Gastrocnemius medialis (tissue), 4 donors: ENCODE results near the gene CHI3L1. TPM values are rescaled to one million over a fixed set of nuclear protein-coding genes. Genes with fewer than 3 reads are reported as not detected.
A peak's percentile ranks its signal among the peaks of the same experiment; 100 is the strongest.
"Not testable (repeated sequence)": the region's sequence is repeated elsewhere in the genome, so short reads cannot be mapped to it uniquely, and the experiment has no call there.

Experiments
- ATAC-seq, 2 donors: fragments of 150-250 bp; one replicate each; pipeline ENCODE4 v1.9.1; 2016
- DNase-seq, 2 donors: peaks; one replicate each; pipeline ENCODE4 v3.0.0-alpha.2; 2019
- H3K27ac ChIP-seq, 4 donors: fragments of 200-600 bp; sonication (generic); 1 replicate in 1 of 4; 2 replicates in 3 of 4; pipeline ENCODE4 v1.5.1; 2016 to 2018; ENCODE audit warnings: mild to moderate bottlenecking in 2 of 4, moderate library complexity in 1 of 4
- H3K27me3 ChIP-seq, 3 donors: fragments of 200-600 bp; sonication (generic) in 2 of 3; 1 replicate in 1 of 3; 2 replicates in 2 of 3; pipeline versions ENCODE4 v1.5.1 to v1.6.0; 2016 to 2019; ENCODE audit warnings: mild to moderate bottlenecking in 1 of 3, moderate library complexity in 1 of 3
- H3K36me3 ChIP-seq, 2 donors: fragments of 200-600 bp; sonication (generic) in 1 of 2; one replicate each; pipeline ENCODE4 v1.5.1; 2017 to 2018
- H3K4me1 ChIP-seq, 2 donors: fragments of 200-600 bp; sonication (generic) in 1 of 2; one replicate each; pipeline ENCODE4 v1.5.1; 2016 to 2017; ENCODE audit warnings: mild to moderate bottlenecking in 2 of 2
- H3K4me3 ChIP-seq, 4 donors: fragments of 200-600 bp; sonication (generic) in 3 of 4; 1 replicate in 1 of 4; 2 replicates in 3 of 4; pipeline ENCODE4 v1.5.1; 2016 to 2019; ENCODE audit warnings: mild to moderate bottlenecking in 2 of 4
- H3K9me3 ChIP-seq, 3 donors: fragments of 200-600 bp; sonication (generic) in 2 of 3; 1 replicate in 1 of 3; 2 replicates in 2 of 3; pipeline ENCODE4 v1.5.1; 2016 to 2019
- POLR2A ChIP-seq, 2 donors: fragments of 450-650 bp; IDR thresholded peaks; one replicate each; pipeline ENCODE4 v1.6.1; 2017; ENCODE audit warnings: antibody characterized with exemption in 2 of 2, mild to moderate bottlenecking in 2 of 2, moderate library complexity in 2 of 2
- in situ Hi-C, 4 donors: fragments of 200-750 bp; cut with MboI; loops; one replicate each; pipeline versions ENCODE4 v1.15.0 to v1.8.0; 2017; ENCODE audit warnings: low sequenced_read_pairs in 4 of 4
- intact Hi-C: fragments of 100-400 bp; cut with DNase I; formaldehyde crosslinking; loops from one replicate; pipeline ENCODE4 v1.15.1; 2023; ENCODE audit warnings: low total_unique reads
- total RNA-seq, 4 donors: library from RNA; depleted of rRNA; stranded (reverse); fragments of >200 nt; gene quantifications; one replicate each; pipeline versions ENCODE4 v1.1.0 to v1.2.3, GENCODE V29; 2016
- TF ChIP-seq, protein P1 (sequence below), 5 experiments: fragments of 450-650 bp in 3 of 5; fragments of 200-600 bp in 2 of 5; sonication (generic) in 2 of 5; IDR thresholded peaks in 4 of 5; conservative IDR thresholded peaks in 1 of 5; 1 replicate in 4 of 5; 2 replicates in 1 of 5; pipeline ENCODE4 v1.5.1; 2016 to 2019; ENCODE audit warnings: antibody characterized with exemption in 5 of 5, mild to moderate bottlenecking in 3 of 5, moderate library complexity in 3 of 5

The CHI3L1 gene
- total RNA-seq: 10 to 100 TPM in 2 of 4 donors, 1 to 10 TPM in 2; 4.0 to 19.7 (median 9.9) TPM

- peak within 1 kb of the TSS in 1 of 4 donors; percentile 22 for H3K27ac ChIP-seq
- in situ Hi-C loops: no loop called here
- peak in 1 of 2 donors; percentile 60 for TF ChIP-seq POLR2A (IDR thresholded peaks at IDR 0.05)
- TF ChIP-seq, protein P1, sequence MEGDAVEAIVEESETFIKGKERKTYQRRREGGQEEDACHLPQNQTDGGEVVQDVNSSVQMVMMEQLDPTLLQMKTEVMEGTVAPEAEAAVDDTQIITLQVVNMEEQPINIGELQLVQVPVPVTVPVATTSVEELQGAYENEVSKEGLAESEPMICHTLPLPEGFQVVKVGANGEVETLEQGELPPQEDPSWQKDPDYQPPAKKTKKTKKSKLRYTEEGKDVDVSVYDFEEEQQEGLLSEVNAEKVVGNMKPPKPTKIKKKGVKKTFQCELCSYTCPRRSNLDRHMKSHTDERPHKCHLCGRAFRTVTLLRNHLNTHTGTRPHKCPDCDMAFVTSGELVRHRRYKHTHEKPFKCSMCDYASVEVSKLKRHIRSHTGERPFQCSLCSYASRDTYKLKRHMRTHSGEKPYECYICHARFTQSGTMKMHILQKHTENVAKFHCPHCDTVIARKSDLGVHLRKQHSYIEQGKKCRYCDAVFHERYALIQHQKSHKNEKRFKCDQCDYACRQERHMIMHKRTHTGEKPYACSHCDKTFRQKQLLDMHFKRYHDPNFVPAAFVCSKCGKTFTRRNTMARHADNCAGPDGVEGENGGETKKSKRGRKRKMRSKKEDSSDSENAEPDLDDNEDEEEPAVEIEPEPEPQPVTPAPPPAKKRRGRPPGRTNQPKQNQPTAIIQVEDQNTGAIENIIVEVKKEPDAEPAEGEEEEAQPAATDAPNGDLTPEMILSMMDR (IDR thresholded peaks at IDR 0.05 in 4 of 5, conservative IDR thresholded peaks at IDR 0.05 in 1 of 5): no peak
- peak; percentile 44 to 75 for ATAC-seq
- intact Hi-C loops: no loop called here
- H3K4me1 ChIP-seq: peaks cover 8 to 12% of the 10 kb centered on the region in 2 donors
- H3K9me3 ChIP-seq: no peaks in the 10 kb centered on the region
- H3K36me3 ChIP-seq: no peaks in the 10 kb centered on the region
- H3K4me3 ChIP-seq: no peak within 1 kb of the TSS
- no peak for DNase-seq
- H3K27me3 ChIP-seq: no peaks in the 10 kb centered on the region
These were observed at the start of gene CHI3L1 for GRCh38 chr1:203186446-203187303. CHI3L1 (minus strand) TSS chr1:203186704; CDS start chr1:203186623, 81 bp downstream.

GRCh38 chr1:203234901-203235300 lies 48.4 kb upstream of the CHI3L1 start:
- H3K9me3 ChIP-seq, DNase-seq, intact Hi-C loops, H3K4me1 ChIP-seq, in situ Hi-C loops, H3K27ac ChIP-seq, H3K27me3 ChIP-seq, H3K4me3 ChIP-seq, H3K36me3 ChIP-seq, ATAC-seq: not testable (repeated sequence)

DNA sequence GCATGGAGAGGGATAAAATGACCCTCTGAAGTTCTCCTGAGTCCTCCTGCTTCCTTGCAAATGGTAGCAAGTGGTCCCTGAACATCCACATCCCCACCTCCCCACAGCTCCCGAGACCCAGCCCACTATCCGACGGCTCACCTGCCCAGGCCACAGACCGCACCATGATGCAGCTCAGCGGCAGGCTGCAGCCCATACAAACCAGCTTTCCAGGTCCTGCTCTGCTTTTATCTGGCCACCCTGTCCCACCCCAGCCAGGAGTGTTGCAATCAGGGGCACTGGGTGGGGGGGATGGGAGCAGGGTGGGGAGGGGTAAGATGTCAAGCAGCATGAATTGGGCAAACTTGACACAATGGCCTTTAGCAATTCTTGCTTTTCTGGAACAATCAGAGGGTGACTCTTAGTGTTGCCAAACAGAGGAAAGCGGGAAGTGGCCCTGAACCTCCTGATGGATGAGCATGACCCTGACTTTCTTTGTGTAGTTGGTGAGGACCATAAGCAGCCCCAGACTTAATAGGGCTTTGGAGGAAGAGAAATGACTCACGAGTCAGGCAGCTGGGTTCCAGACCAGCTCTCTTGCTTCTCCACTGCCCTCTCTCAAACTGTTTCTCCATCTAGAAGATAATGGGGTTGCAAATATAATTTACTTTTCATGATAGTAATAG lies 43.1 kb upstream of the CHI3L1 start, which contains the start of gene CHIT1:
TSS of gene CHIT1 (minus strand) at position 203 of the 665 bp plus-strand sequence. CDS start at position 166, 37 bp downstream.
- H3K4me1 ChIP-seq: no peaks in the 10 kb centered on the region
- H3K4me3 ChIP-seq: no peak within 1 kb of the TSS
- in situ Hi-C loops: no loop called here
- intact Hi-C loops: no loop called here
- ATAC-seq (no peak), DNase-seq (no peak)
- no peaks in the 10 kb centered on the region for H3K36me3 ChIP-seq
- TF ChIP-seq, protein P1 (IDR thresholded peaks at IDR 0.05 in 4 of 5, conservative IDR thresholded peaks at IDR 0.05 in 1 of 5): no peak
- no peak for TF ChIP-seq POLR2A (IDR thresholded peaks at IDR 0.05)
- no peak within 1 kb of the TSS for H3K27ac ChIP-seq
- no peaks in the 10 kb centered on the region for H3K9me3 ChIP-seq
- H3K27me3 ChIP-seq: peaks cover 0 to 2% (median 0%) of the 10 kb centered on the region in 3 donors

DNA sequence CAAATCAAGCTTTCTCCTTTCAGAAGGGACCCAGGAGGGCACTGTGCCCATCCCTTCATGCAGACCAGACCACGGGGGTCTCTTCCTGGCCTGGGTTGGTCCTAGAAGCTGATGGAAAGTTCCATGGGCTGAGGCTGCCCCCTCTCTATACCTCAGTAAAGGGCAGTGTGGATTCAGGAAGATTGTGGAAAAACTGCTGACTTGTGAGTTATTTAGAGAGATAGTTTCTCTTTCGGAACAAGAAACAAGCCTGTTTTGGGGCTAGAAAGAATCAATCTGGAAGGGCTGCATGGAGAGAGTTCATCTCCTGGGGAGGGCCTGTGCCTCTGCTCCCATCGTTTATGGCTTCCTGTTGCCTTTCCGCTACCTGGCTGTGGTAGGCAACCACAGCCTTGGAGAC lies 42.2 kb upstream of the CHI3L1 start:
- no peak overlapping the region for H3K27ac ChIP-seq
- in situ Hi-C loops: no loop called here
- H3K27me3 ChIP-seq: peaks cover 0 to 2% (median 0%) of the 10 kb centered on the region in 3 donors
- no peak for TF ChIP-seq POLR2A (IDR thresholded peaks at IDR 0.05)
- TF ChIP-seq, protein P1 (IDR thresholded peaks at IDR 0.05 in 4 of 5, conservative IDR thresholded peaks at IDR 0.05 in 1 of 5): no peak
- no peaks in the 10 kb centered on the region for H3K9me3 ChIP-seq
- H3K36me3 ChIP-seq: no peaks in the 10 kb centered on the region
- H3K4me1 ChIP-seq: no peaks in the 10 kb centered on the region
- DNase-seq (no peak), ATAC-seq (no peak)
- intact Hi-C loops: no loop called here
- no peak overlapping the region for H3K4me3 ChIP-seq
